H1 (cell line): Measurements from ENCODE around the gene GCGR. TPM values are rescaled to one million over a fixed set of nuclear protein-coding genes. Genes with fewer than 3 reads are reported as not detected.

ENCODE experiments used
- CTCF ChIA-PET: fragments of 300-600 bp; sonication (Branson Sonifier 250); formaldehyde crosslinking; loops from one replicate; lab custom pipeline; 2021; ENCODE audit not compliant: partially characterized antibody; lab: Charles Lee
- POLR2A ChIA-PET: fragments of 300-600 bp; sonication (Branson Sonifier 250); formaldehyde crosslinking; loops from one replicate; lab custom pipeline; 2021; ENCODE audit warnings: inconsistent platforms; ENCODE audit not compliant: partially characterized antibody; lab: Charles Lee
- DNase-seq, 2 experiments: peaks; one replicate each; pipeline versions ENCODE4 v3.0.0 to v3.0.0-alpha.2; 2010 to 2022; ENCODE audit warnings: low spot score in 2 of 2, low read depth in 1 of 2, mixed read lengths in 1 of 2
- FAIRE-seq: peaks from 2 replicates; lab custom pipeline; 2011; peaks lifted over from hg19 to GRCh38; lab: Jason Lieb, UNC
- H2AFZ ChIP-seq: 2 replicates; pipeline ENCODE4 v1.8.1; 2012; ENCODE audit warnings: low read length, inconsistent platforms
- H2AK5ac ChIP-seq: 2 replicates; pipeline ENCODE4 v1.6.1; 2013; ENCODE audit warnings: low read depth, low read length
- H2BK120ac ChIP-seq: replicated peaks from 2 replicates; pipeline ENCODE3; 2013; ENCODE audit warnings: low read depth, low read length, inconsistent platforms
- H2BK12ac ChIP-seq: 2 replicates; pipeline ENCODE4 v1.6.1; 2013; ENCODE audit warnings: low read depth, low read length
- H2BK15ac ChIP-seq: 2 replicates; pipeline ENCODE4 v1.6.1; 2013; ENCODE audit warnings: low read length
- H2BK20ac ChIP-seq: 2 replicates; pipeline ENCODE4 v1.6.1; 2013; ENCODE audit warnings: low read length
- H2BK5ac ChIP-seq: 2 replicates; pipeline ENCODE4 v1.6.1; 2013; ENCODE audit warnings: low read depth, low read length
- H3K14ac ChIP-seq: 2 replicates; pipeline ENCODE4 v1.6.1; 2013; ENCODE audit warnings: inconsistent platforms; ENCODE audit not compliant: insufficient read length
- H3K18ac ChIP-seq: 2 replicates; pipeline ENCODE4 v1.6.1; 2013; ENCODE audit warnings: low read length; ENCODE audit errors: extremely low read depth
- H3K23ac ChIP-seq: 2 replicates; pipeline ENCODE4 v1.6.1; 2013; ENCODE audit warnings: inconsistent platforms; ENCODE audit not compliant: insufficient read length
- H3K23me2 ChIP-seq: 2 replicates; pipeline ENCODE4 v1.6.1; 2013; ENCODE audit warnings: low read depth, low read length
- H3K27ac ChIP-seq: 2 replicates; pipeline ENCODE4 v1.6.1; 2011; ENCODE audit warnings: low read depth, low read length, inconsistent platforms
- H3K27me3 ChIP-seq, 4 experiments: replicated peaks in 1 of 4; 1 replicate in 1 of 4; 2 replicates in 3 of 4; pipeline versions ENCODE4 v1.6.1 to v1.8.1; 2011 to 2013; ENCODE audit warnings: low read length in 3 of 4, mild to moderate bottlenecking in 3 of 4, inconsistent platforms in 2 of 4, mixed read lengths in 2 of 4, moderate library complexity in 1 of 4; ENCODE audit not compliant: control insufficient read depth in 3 of 4, insufficient read depth in 3 of 4; ENCODE audit errors: extremely low read depth in 1 of 4
- H3K36me3 ChIP-seq, 4 experiments: 2 replicates each; pipeline versions ENCODE4 v1.6.1 to v1.8.1; 2011 to 2013; ENCODE audit warnings: mild to moderate bottlenecking in 4 of 4, low read length in 3 of 4, moderate library complexity in 2 of 4, control low read depth in 1 of 4, inconsistent platforms in 1 of 4; ENCODE audit not compliant: insufficient read depth in 4 of 4, control insufficient read depth in 2 of 4
- H3K4ac ChIP-seq: replicated peaks from 2 replicates; pipeline ENCODE3; 2013; ENCODE audit warnings: low read length, low read depth, mixed read lengths, inconsistent platforms; ENCODE audit not compliant: insufficient read length
- H3K4me1 ChIP-seq, 4 experiments: replicated peaks in 1 of 4; 1 replicate in 1 of 4; 2 replicates in 3 of 4; pipeline versions ENCODE4 v1.6.1 to v1.8.1; 2011 to 2013; ENCODE audit warnings: low read length in 3 of 4, inconsistent platforms in 2 of 4, mixed read lengths in 1 of 4; ENCODE audit not compliant: insufficient read depth in 4 of 4, control insufficient read depth in 3 of 4
- H3K4me2 ChIP-seq, 2 experiments: 2 replicates each; pipeline versions ENCODE4 v1.6.1 to v1.8.1; 2011 to 2013; ENCODE audit warnings: low read depth in 2 of 2, low read length in 2 of 2, control low read depth in 1 of 2, inconsistent platforms in 1 of 2, mild to moderate bottlenecking in 1 of 2; ENCODE audit not compliant: insufficient read depth in 1 of 2
- H3K4me3 ChIP-seq, 4 experiments: fragments of 200-600, 300-600 bp in 1 of 4; sonication (generic), shearing (Covaris generic), sonication (Bioruptor Twin) in 1 of 4; 2 replicates each; pipeline versions ENCODE4 v1.5.1 to v1.8.1; 2011 to 2016; ENCODE audit warnings: low read length in 4 of 4, low read depth in 3 of 4, control low read depth in 2 of 4, inconsistent platforms in 2 of 4, mild to moderate bottlenecking in 2 of 4, mixed read lengths in 1 of 4, moderate library complexity in 1 of 4; ENCODE audit not compliant: insufficient read depth in 2 of 4; ENCODE audit errors: extremely low read depth in 1 of 4
- H3K56ac ChIP-seq: replicated peaks from 2 replicates; pipeline ENCODE3; 2013; ENCODE audit warnings: low read depth, mild to moderate bottlenecking, mixed read lengths, low read length, inconsistent platforms; ENCODE audit not compliant: insufficient read length
- H3K79me1 ChIP-seq: 2 replicates; pipeline ENCODE4 v1.6.1; 2013; ENCODE audit warnings: low read depth, low read length, control low read depth
- H3K79me2 ChIP-seq, 2 experiments: 2 replicates each; pipeline versions ENCODE4 v1.6.1 to v1.8.1; 2012 to 2013; ENCODE audit warnings: low read length in 2 of 2, mild to moderate bottlenecking in 2 of 2, inconsistent platforms in 1 of 2; ENCODE audit not compliant: insufficient read depth in 2 of 2, control insufficient read depth in 1 of 2
- H3K9ac ChIP-seq, 4 experiments: replicated peaks in 1 of 4; 1 replicate in 1 of 4; 2 replicates in 3 of 4; pipeline versions ENCODE4 v1.6.1 to v1.8.1; 2011 to 2013; ENCODE audit warnings: low read depth in 3 of 4, low read length in 3 of 4, control low read depth in 2 of 4, mild to moderate bottlenecking in 2 of 4, moderate library complexity in 2 of 4, inconsistent platforms in 1 of 4; ENCODE audit errors: extremely low read depth in 1 of 4
- H3K9me3 ChIP-seq, 2 experiments: 2 replicates each; pipeline versions ENCODE4 v1.6.1 to v1.8.1; 2012 to 2013; ENCODE audit warnings: mild to moderate bottlenecking in 2 of 2, moderate library complexity in 2 of 2, control low read depth in 1 of 2, inconsistent platforms in 1 of 2, low read depth in 1 of 2, low read length in 1 of 2, mixed read lengths in 1 of 2; ENCODE audit not compliant: insufficient read depth in 2 of 2
- H4K20me1 ChIP-seq, 2 experiments: replicated peaks in 1 of 2; 2 replicates each; pipeline versions ENCODE3 to v1.8.1; 2011 to 2013; ENCODE audit warnings: inconsistent platforms in 2 of 2, low read length in 2 of 2, mild to moderate bottlenecking in 1 of 2; ENCODE audit not compliant: insufficient read depth in 2 of 2, control insufficient read depth in 1 of 2
- H4K5ac ChIP-seq: 2 replicates; pipeline ENCODE4 v1.6.1; 2013; ENCODE audit warnings: low read length, low read depth, mixed read lengths, inconsistent platforms; ENCODE audit not compliant: insufficient read length
- H4K8ac ChIP-seq: 2 replicates; pipeline ENCODE4 v1.8.0; 2013; ENCODE audit warnings: mild to moderate bottlenecking, moderate library complexity, low read length, inconsistent platforms; ENCODE audit not compliant: insufficient read depth; ENCODE audit errors: extremely low read depth
- H4K91ac ChIP-seq: replicated peaks from 2 replicates; pipeline ENCODE3; 2013; ENCODE audit warnings: low read length, mixed read lengths, inconsistent platforms; ENCODE audit not compliant: insufficient read length
- BACH1 ChIP-seq: IDR thresholded peaks from 2 replicates; pipeline ENCODE4 v1.6.1; 2012; ENCODE audit warnings: low read length, improper control_type of control experiment
- CBX8 ChIP-seq: fragments of 300-800, 300-1000 bp; sonication (generic); IDR thresholded peaks from 2 replicates; pipeline ENCODE4 v1.7.1; 2016; ENCODE audit warnings: low read depth, low read length, borderline replicate concordance
- CHD2 ChIP-seq: IDR thresholded peaks from 2 replicates; pipeline ENCODE4 v1.6.1; 2012; ENCODE audit warnings: low read length, improper control_type of control experiment
- GTF2F1 ChIP-seq: IDR thresholded peaks from 2 replicates; pipeline ENCODE4 v1.6.1; 2012; ENCODE audit warnings: low read depth, low read length, improper control_type of control experiment, borderline replicate concordance
- HDAC2 ChIP-seq, 2 experiments: fragments of 300-600 bp in 1 of 2; sonication (generic) in 1 of 2; IDR thresholded peaks; 2 replicates each; pipeline ENCODE4 v1.6.1; 2011 to 2012; ENCODE audit warnings: low read depth in 2 of 2, low read length in 2 of 2, mild to moderate bottlenecking in 2 of 2, moderate library complexity in 2 of 2, borderline replicate concordance in 1 of 2, inconsistent platforms in 1 of 2
- HDAC6 ChIP-seq: IDR thresholded peaks from one replicate; pipeline ENCODE4 v1.7.1; 2012; ENCODE audit warnings: low read depth, mild to moderate bottlenecking, inconsistent platforms, low read length, moderate library complexity
- POLR2AphosphoS5 ChIP-seq: IDR thresholded peaks from 2 replicates; pipeline ENCODE4 v1.6.1; 2011; ENCODE audit warnings: low read depth, low read length
- SIRT6 ChIP-seq: IDR thresholded peaks from one replicate; pipeline ENCODE4 v1.7.1; 2012; ENCODE audit warnings: low read length, inconsistent platforms
- TBP ChIP-seq: IDR thresholded peaks from 2 replicates; pipeline ENCODE4 v1.6.1; 2011; ENCODE audit warnings: low read depth, low read length, improper control_type of control experiment
- TEAD4 ChIP-seq: IDR thresholded peaks from 2 replicates; pipeline ENCODE4 v1.6.1; 2012; ENCODE audit warnings: low read depth, low read length, inconsistent platforms, mixed read lengths
- WGBS, 2 experiments: shearing (Covaris generic) in 1 of 2; methylation state at CpG; one replicate each; pipeline versions ENCODE4 v1.1.6 to v1.1.7; 2013 to 2015; ENCODE audit warnings: low lambda C conversion rate in 2 of 2, mixed read lengths in 2 of 2, inconsistent platforms in 1 of 2, low coverage in 1 of 2, missing lambda C conversion rate in 1 of 2; ENCODE audit not compliant: insufficient replicate concordance in 2 of 2, insufficient coverage in 1 of 2, insufficient read length in 1 of 2; ENCODE audit errors: extremely low coverage in 1 of 2, missing lambda C conversion rate in 1 of 2; 5-methylcytosine and 5-hydroxymethylcytosine counted together
- polyA plus RNA-seq, 7 experiments: library from polyadenylated mRNA; depleted of rRNA in 3 of 7; stranded (reverse) in 5 of 7; unstranded in 2 of 7; fragments of >200 nt in 5 of 7; fragments of 200-250 nt in 2 of 7; gene quantifications; 1 replicate in 5 of 7; 2 replicates in 1 of 7; 4 replicates in 1 of 7; pipeline versions ENCODE4 v1.2.1 to v1.2.3, GENCODE V29; 2011 to 2013; ENCODE audit warnings: missing spikeins in 2 of 7, mixed read lengths in 2 of 7
- total RNA-seq: library from RNA; stranded (reverse); fragmentation: NEBNext Ultra II Directional; extraction: Animal tissue kit (Norgen Biotek cat#: 25700); gene quantifications from 2 replicates; pipeline ENCODE4 v1.2.1, GENCODE V29; 2021
- TF ChIP-seq, protein P1 (sequence below), 3 experiments: IDR thresholded peaks; 1 replicate in 2 of 3; 2 replicates in 1 of 3; pipeline versions ENCODE4 v1.5.1 to v1.6.1; 2011; ENCODE audit warnings: low read length in 3 of 3, mild to moderate bottlenecking in 3 of 3, inconsistent platforms in 2 of 3, low read depth in 1 of 3, moderate library complexity in 1 of 3; ENCODE audit not compliant: insufficient read depth in 1 of 3; ENCODE audit errors: control extremely low read depth in 1 of 3

GCGR gene
- total and polyA plus RNA-seq, 2 of the 8 experiments (the other 6 are each of a cell fraction or from before 2014, with no cell fraction given): 0.44 to 0.56 TPM

- no peak overlapping the region for H3K14ac ChIP-seq
- H3K4me1 ChIP-seq: peaks cover 0 to 3% (median 0%) of the 10 kb centered on the region in 4 experiments; a peak in 2 of 7 replicates
- no peaks in the 10 kb centered on the region for H3K9me3 ChIP-seq
- no peak for DNase-seq
- no peaks in the 10 kb centered on the region for H3K79me2 ChIP-seq
- H3K9ac ChIP-seq: no peak overlapping the region; a peak in 1 of 7 replicates
- H4K8ac ChIP-seq: no peak overlapping the region
- H4K91ac ChIP-seq: no peak overlapping the region
- H3K18ac ChIP-seq: no peak overlapping the region
- peaks cover 2 to 13% of the 10 kb centered on the region in 2 experiments for H4K20me1 ChIP-seq
- H2BK12ac ChIP-seq: no peak overlapping the region
- POLR2A ChIA-PET: interaction anchor here (0.9 to 5.7 kb wide), 7 partner anchors 9 to 142 kb away, joined by 3 to 37 read pairs (median 4); partner anchors contain the start of genes MCRIP1 and PPP1R27
- H3K4me3 ChIP-seq: no peak overlapping the region
- no peaks in the 10 kb centered on the region for H3K79me1 ChIP-seq
- 98% methylated on average over 13 of the region's 14 CpGs; no CpG with 5 or more reads in 1 of the 2 experiments for WGBS, 2 experiments
- CTCF ChIA-PET: interaction anchor here (0.7 to 1.9 kb wide), 6 partner anchors 10 to 77 kb away, joined by 3 to 8 read pairs (median 4); no protein-coding TSS in a partner anchor
- no peaks in the 10 kb centered on the region; a peak in 2 of 7 replicates for H3K27me3 ChIP-seq
- no peak overlapping the region for H4K5ac ChIP-seq
- no peak for FAIRE-seq
- no peak overlapping the region for H3K56ac ChIP-seq
- no peak overlapping the region for H3K4ac ChIP-seq
- no peak overlapping the region for H3K23ac ChIP-seq
- peaks cover 12 to 48% (median 34%) of the 10 kb centered on the region in 4 experiments for H3K36me3 ChIP-seq
- H2BK5ac ChIP-seq: no peak overlapping the region
- TF ChIP-seq CHD2: no peak
- TF ChIP-seq HDAC2 (IDR thresholded peaks at IDR 0.05; ENCODE audit: borderline replicate concordance in 1 of 2, low read depth in 2 of 2, low read length in 2 of 2): no peak
- TF ChIP-seq SIRT6: no peak
- no peak for TF ChIP-seq POLR2AphosphoS5
- TF ChIP-seq CBX8: no peak
- TF ChIP-seq, protein P1, sequence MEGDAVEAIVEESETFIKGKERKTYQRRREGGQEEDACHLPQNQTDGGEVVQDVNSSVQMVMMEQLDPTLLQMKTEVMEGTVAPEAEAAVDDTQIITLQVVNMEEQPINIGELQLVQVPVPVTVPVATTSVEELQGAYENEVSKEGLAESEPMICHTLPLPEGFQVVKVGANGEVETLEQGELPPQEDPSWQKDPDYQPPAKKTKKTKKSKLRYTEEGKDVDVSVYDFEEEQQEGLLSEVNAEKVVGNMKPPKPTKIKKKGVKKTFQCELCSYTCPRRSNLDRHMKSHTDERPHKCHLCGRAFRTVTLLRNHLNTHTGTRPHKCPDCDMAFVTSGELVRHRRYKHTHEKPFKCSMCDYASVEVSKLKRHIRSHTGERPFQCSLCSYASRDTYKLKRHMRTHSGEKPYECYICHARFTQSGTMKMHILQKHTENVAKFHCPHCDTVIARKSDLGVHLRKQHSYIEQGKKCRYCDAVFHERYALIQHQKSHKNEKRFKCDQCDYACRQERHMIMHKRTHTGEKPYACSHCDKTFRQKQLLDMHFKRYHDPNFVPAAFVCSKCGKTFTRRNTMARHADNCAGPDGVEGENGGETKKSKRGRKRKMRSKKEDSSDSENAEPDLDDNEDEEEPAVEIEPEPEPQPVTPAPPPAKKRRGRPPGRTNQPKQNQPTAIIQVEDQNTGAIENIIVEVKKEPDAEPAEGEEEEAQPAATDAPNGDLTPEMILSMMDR (IDR thresholded peaks at IDR 0.05; ENCODE audit: control extremely low read depth in 1 of 3, insufficient read depth in 1 of 3, low read depth in 1 of 3, low read length in 3 of 3): no peak
- TF ChIP-seq HDAC6: no peak
- TF ChIP-seq TBP: no peak
- no peak for TF ChIP-seq GTF2F1
- no peak for TF ChIP-seq TEAD4
- no peak for TF ChIP-seq BACH1
- H2BK20ac ChIP-seq: no peak overlapping the region
- H2AK5ac ChIP-seq: no peak overlapping the region
- H2AFZ ChIP-seq: no peak overlapping the region
- no peaks in the 10 kb centered on the region for H3K23me2 ChIP-seq
- H3K27ac ChIP-seq: no peak overlapping the region
- no peak overlapping the region for H2BK120ac ChIP-seq
- H2BK15ac ChIP-seq: no peak overlapping the region
- no peak overlapping the region for H3K4me2 ChIP-seq
Observed at GRCh38 chr17:81844327-81844851, 40.4 kb downstream of the GCGR start.
